C4-2B (cell line): ENCODE data around the gene CLIP3.

Experiments used
- CTCF ChIP-seq: fragments of 450-650 bp; conservative IDR thresholded peaks from 2 replicates; pipeline ENCODE4 v1.5.1; 2017; ENCODE audit warnings: mild to moderate bottlenecking
- ZFX ChIP-seq: fragments of 450-650 bp; IDR thresholded peaks from 2 replicates; pipeline ENCODE4 v1.6.1; 2017

DNA sequence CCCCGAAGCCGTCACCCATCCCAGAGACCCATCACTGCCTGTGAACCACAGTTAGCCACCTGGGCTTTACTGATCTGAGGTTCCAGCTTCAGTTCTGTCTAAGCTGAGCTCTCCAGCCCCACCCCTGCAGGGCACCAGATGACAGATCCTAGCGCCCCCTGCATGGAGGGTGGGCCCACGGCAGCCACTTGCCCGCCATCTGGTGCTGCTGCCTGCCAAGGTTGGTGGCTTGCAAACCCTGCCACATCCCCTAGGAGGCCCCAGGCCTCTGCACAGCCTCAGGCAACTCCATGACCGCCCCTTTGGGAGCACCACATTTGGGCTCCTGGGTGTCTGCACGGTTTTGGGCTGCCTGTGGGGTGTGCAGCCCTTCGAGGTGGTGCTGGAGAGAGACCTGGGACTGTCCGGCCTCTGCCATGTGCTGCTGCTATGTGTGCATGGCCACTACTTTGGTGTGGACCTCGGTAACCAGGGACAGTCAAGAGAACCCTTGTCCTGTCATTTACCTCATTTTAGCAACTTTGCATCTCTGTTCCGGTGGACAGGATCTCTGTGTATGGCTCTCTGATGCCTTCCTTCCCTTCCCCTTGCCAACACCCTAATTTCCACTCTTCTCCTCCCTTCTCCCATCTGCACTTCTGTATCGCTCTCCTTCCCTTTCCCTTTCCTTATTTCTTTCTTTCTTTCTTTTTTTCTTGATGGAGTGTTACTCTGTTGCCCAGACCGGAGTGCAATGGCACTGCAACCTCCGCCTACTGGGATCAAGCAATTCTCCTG, 55.0 kb downstream of the CLIP3 start:
- TF ChIP-seq CTCF (no peak; the same call in 1 of the 2 replicates), ZFX (no peak)
